IPS-NIHi7 (cell line): Measurements from ENCODE around the gene GPR37L1.

Source experiments
- DNase-seq: peaks from one replicate; pipeline ENCODE4 v3.0.0; 2012; ENCODE audit warnings: mixed read lengths; ENCODE audit errors: extremely low spot score

The GPR37L1 gene, protein sequence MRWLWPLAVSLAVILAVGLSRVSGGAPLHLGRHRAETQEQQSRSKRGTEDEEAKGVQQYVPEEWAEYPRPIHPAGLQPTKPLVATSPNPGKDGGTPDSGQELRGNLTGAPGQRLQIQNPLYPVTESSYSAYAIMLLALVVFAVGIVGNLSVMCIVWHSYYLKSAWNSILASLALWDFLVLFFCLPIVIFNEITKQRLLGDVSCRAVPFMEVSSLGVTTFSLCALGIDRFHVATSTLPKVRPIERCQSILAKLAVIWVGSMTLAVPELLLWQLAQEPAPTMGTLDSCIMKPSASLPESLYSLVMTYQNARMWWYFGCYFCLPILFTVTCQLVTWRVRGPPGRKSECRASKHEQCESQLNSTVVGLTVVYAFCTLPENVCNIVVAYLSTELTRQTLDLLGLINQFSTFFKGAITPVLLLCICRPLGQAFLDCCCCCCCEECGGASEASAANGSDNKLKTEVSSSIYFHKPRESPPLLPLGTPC

GRCh38 chr1:202122639-202123335 is at the start of gene GPR37L1:
TSS of gene GPR37L1 (plus strand) at chr1:202122917. CDS start at chr1:202122964, 47 bp downstream.
- peak; percentile 92 for DNase-seq

GRCh38 chr1:202073206-202073605 is 49.5 kb upstream of the GPR37L1 start:
- DNase-seq: no peak

GRCh38 chr1:202074985-202075384 is 47.7 kb upstream of the GPR37L1 start:
- no peak for DNase-seq

DNA sequence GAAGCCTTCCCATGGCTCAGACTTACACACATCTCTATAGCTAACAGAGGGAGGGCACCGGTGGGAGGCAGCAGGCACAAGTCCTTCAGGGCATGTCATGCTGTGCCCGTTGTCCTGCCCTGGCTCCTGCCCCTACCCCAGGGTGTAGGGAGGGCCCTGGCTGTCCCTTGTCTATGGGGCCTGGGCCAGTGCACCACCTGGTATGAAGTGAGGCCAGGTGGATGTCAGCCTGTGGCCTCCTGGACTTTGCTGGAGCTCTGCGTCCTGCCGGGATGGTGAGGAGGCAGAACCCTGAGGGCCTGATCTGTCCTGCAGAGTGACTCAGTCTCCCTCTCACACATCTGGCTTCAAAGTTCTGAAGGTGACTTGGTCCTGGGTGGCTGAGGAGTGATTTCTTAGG is 47.3 kb upstream of the GPR37L1 start:
- DNase-seq: no peak

DNA sequence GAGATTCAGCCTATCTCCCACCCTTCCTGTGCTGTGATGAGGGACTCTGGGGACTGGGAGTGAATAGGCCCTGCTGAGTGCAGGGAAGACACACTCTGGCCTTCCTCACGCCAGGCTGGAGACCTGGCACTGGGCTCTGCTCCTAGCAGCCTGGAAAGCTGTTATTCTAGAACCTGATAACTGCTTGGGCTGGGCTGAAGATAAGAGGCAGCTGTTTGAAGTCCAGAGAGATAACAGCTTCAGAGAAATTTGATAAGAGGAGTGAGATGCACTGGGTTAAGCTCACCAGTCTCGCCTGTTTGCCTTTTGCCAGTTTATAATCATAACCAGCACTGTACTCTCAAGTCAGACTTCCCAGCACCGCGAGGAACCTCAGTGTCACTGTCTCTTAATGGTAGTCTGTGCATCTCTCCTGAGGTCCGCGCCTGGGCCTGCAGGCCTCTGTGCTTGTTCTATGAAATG is 46.6 kb upstream of the GPR37L1 start:
- DNase-seq: no peak

- DNase-seq: no peak
These were observed 44.5 kb upstream of the GPR37L1 start for GRCh38 chr1:202078241-202078640.

DNA sequence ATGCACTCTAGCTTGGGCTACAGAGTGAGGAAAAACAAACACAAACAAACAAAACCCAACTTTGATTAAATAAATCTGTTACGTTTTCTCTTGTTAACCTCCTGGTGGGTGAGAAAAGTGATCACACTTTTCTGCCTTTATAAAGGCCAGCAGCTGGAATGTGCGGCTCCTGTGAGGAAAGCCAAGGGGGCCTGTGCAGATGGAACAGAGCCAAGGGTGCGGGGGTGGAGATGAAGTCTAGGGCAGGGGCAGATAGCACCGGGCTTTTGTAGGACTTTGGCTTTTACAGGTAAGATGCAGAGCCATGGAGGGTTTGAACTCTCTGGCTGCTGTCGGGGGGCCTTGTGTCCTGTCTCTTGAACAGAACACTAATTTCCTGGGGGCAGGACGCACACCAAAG is 40.7 kb upstream of the GPR37L1 start:
- no peak for DNase-seq

DNA sequence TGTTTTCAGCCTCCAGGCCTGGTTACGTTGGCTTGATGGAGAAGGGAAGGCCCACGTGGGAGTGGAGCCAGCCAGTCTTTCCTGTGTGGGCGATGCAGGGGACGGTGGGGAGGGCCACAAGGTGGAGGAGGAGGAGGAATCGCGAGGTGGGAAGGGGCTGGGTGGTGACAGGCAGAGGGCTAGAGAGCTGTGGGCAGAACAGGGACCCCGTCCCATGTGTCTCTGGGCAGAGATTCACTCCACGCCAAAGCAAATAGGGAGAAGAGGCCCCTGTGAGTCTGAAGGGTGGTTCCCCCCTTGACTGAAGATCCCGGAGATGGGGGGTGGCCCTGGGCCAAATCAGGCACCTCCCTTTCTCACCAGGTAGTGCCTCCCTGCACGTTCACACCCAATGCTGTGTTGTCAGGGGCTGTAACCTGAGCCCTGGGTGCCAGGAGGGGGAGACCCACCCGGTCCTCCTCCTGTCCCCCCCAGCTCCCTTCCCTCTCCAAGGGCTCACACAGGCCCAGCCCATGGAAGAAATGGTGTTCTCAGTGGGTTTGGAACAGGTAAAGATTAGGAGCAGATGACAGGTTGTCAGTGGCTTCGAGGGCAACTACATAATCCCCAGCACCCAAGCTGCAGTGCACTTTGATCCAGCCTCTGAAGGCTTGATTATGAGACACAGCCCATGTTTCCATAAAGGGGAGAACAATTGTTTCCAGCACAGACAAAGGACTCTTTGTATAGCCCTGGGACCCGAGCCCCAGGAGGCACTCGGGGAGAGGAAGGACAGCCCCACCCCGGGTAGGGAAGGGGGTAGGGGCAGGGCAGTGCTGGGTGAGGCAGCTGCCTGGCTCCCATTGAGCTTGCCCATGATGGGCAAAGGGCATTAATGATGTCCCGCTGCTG is 37.7 kb upstream of the GPR37L1 start:
- DNase-seq: no peak

DNA sequence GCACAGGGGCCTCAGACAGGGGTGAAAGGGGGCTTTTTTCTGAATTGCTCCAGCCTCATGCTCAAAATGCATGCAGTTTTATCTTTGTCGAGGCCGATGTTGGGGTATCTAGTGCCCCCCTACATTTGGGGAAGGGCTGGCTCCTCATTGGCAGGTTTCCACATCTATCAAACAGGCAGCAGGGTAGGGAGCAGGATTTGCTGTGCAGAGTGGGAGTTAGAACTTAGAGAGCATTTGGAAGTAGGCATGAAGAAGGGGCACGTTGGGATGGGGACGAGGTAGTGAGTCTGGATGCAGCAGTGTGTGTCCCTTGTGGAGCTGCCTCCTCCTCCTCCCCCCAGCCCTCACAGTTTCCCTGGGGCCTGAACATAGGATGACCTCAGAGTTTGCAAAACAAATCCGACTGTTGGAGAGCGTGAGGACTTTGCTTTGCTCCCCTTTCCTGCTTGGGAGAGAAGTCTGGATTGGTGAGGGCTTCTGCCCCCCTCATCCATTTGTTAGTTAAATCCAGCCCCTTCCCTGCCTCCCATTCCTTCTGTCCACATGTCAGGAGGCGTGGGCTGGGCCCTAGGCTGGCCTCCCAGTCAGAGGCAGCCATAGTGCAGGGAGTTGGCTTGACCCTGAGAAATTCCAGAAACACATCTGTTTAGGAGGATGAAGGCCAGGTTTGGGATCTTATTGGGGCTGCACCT is 36.9 kb upstream of the GPR37L1 start:
- DNase-seq: peak; percentile 53

GRCh38 chr1:202086579-202087350 is 36.0 kb upstream of the GPR37L1 start:
- no peak for DNase-seq

GRCh38 chr1:202088206-202088605 is 34.5 kb upstream of the GPR37L1 start:
- DNase-seq: no peak

GRCh38 chr1:202090994-202091393 is 31.7 kb upstream of the GPR37L1 start:
- no peak for DNase-seq

DNA sequence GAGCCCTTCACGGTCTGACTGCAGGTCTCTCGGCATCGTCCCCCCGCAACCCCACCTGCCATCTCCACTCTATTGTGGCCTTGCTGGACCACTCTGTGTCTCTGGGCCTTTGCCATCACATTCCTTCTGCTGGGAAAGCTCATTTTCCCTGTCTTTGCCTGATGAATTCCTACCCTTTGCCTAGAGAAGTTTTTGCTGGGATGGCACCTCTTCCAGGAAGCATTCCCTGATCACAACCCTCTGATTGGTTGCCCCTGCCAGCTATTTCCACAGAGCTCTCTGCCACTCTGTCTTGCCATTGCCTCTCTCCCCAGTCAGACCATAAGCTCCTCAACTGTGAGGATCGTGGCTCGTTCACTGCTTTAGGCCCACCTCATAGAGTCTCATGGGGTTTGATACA is 28.9 kb upstream of the GPR37L1 start:
- no peak for DNase-seq

DNA sequence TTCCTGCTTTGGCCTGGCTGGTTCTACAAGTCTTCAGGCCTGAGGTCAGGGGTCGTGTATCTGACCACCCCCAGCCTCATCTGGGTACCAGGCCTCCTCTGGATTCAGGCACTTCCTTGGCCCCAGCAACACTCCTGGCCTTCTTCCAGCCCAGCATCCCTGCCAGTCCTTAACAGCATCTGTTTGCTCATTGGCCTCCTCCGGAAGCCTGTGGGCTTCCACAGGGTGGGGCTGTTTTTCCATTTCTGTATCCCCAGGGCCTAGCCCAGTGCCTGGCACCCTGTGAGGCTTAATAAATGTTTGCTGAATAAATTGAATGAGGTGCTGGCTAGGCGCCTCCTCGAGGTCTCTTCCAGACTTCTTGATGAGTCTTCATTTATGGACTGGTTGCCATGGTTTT is 21.5 kb upstream of the GPR37L1 start:
- no peak for DNase-seq

- no peak for DNase-seq
These were observed 18.6 kb upstream of the GPR37L1 start for GRCh38 chr1:202104073-202104472.

- DNase-seq: peak; percentile 93
These were observed 17.0 kb upstream of the GPR37L1 start for GRCh38 chr1:202105571-202106339.

DNA sequence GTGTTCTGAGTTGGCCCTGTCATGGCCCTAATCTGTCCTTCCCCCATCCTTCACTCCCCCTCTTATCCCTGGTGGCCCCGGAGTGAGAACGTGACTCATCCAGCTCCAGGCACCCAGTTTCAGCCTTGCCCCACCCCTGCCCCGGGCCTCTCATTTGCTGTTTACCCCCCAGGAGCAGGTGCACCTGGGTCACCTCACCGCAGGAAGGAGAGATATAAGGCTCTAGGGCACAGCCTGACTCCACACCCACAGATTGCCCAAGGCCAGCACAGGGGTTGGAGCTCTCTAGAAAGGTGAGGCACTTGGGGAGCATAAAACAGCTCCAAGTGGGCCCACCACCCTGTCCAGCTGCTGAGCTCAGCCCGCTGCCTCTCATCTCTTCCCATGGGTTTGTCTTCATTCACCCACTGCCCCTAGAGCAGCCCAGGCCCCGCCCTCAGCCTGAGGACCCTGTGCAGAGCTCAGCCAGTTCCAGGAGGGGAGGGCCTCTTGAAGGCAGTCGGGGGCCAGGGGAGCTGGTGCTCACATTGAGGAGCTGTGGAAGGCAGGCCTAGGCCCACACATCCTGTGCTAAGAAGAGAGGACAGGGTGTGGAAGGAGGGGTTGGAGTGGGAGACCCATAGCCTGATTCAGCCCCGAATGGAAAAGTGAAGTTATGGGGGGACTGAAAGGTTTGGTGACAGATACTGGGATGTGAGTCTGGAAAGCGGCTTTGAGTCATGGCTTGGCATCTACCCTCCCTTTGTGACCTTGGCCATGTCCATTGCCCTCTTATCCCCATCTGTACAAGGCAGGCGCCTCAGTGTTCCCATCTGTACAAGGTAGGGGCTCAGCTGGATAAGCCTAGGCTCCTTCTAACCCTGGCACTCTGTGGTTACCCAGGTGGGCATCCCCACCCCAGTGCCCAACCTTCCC is 16.1 kb upstream of the GPR37L1 start:
- no peak for DNase-seq

DNA sequence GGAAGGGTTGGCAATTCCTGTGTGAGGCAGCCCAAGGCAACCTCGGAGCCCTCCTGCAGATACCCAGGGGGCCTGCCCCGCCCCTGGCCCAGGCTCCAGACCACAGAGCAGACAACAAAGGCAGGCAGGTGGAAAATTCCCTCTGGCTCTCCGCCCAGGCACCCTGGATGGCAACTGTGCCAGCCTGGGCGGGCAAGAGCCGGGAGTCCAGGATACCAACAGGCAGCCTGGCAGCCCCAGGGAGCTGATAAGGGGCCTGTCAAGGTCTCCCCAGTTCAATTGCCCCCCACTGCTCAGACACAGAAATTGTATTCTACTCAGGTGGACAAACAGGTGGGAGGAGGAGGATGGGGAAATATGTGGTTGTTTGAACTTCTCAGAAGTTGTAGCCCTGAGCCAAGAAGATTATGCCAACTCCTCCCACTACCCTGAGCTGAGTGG is 15.4 kb upstream of the GPR37L1 start:
- DNase-seq: no peak
